Epidermal melanocyte (primary cell): ENCODE measurements around the gene PNMA8B.

Source experiments
- DNase-seq: peaks from one replicate; pipeline ENCODE4 v3.0.0; 2011; ENCODE audit warnings: low spot score; ENCODE audit not compliant: insufficient read length

Gene PNMA8B

GRCh38 chr19:46487178-46487801, 8.4 kb downstream of the PNMA8B start:
- no peak for DNase-seq

- no peak for DNase-seq
These were observed 9.3 kb downstream of the PNMA8B start for GRCh38 chr19:46486358-46486757.

- DNase-seq: no peak
These were observed 11.0 kb downstream of the PNMA8B start for GRCh38 chr19:46484656-46485055.

GRCh38 chr19:46482631-46483030, 13.0 kb downstream of the PNMA8B start:
- no peak for DNase-seq

- DNase-seq: no peak
These were observed 13.7 kb downstream of the PNMA8B start for GRCh38 chr19:46481947-46482346.

DNA sequence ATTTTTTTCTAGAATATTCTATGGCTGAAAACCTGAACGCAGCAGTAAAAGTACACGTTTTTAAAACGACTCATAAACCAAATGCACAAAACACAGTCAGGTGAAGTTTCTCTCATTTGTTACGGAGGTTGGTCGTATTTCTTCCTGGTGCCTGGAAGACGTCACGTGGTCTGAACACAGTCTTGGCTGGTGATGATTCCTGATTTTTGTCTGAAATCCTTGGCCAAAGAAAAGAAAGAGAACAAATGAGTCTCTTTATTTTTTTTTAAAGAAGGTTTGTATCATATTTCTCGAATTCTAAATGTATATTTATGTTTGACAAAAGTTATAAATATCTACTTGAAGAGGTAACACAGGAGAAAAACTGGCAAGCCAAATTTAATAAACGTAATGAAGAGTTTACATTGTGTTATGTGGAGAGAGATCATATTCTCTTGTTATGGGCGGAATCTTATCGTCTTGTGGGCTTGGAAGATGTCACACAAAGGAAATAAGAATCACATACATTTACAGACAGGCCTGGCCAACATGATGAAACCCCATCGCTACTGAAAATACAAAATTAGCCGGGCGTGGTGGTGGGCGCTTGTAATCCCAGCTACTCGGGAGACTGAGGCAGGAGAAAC, 14.3 kb downstream of the PNMA8B start:
- no peak for DNase-seq

DNA sequence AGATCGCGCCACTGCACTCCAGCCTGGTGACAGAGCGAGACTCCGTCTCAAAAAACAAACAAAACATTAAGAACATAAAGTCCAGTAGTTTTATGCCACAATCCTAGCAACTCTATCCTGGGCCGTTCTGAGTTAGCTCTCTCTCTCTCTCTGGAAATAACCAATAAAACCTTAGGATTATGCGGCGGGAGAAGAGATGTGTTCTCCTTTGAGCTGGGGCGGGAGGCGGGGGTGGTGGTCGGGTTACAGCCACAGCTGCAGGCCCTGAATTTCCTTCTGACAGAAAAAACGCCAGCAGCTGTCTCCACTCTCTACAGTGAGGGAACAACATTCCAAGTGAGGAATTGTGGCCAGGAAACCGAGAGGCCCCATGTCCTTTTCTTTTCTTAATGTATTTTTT, 15.3 kb downstream of the PNMA8B start:
- DNase-seq: no peak

DNA sequence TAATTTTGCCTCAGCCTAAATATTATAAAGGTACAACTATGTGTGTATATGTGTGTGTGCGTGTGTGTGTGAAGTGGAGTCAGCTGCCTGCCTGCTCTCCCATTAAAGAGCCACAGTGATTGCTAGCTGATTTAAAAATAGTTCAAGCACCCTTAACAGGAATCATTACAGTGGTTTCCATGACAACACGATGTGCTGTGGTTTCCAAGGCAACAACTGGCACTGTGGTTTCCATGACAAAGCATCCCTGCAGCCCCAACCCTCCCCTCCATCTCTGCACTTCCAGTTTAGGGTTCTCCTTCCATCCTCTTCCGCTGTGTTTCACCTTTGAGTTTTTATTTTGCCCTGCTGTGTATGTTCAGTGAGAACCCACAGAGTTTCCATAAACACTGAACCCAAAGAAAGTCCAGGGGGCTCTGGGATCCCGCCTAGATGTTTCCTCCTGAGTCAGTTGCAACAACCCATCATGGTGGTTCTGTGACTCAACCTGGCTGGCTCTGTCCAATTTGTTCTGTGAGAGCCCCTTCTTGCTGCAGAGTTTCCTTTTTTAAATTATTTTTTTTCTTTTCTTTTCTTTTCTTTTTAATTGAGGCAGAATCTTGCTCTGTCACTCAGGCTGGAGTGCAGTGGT, 17.2 kb downstream of the PNMA8B start:
- DNase-seq: no peak

GRCh38 chr19:46475986-46476385, 19.7 kb downstream of the PNMA8B start:
- no peak for DNase-seq

DNA sequence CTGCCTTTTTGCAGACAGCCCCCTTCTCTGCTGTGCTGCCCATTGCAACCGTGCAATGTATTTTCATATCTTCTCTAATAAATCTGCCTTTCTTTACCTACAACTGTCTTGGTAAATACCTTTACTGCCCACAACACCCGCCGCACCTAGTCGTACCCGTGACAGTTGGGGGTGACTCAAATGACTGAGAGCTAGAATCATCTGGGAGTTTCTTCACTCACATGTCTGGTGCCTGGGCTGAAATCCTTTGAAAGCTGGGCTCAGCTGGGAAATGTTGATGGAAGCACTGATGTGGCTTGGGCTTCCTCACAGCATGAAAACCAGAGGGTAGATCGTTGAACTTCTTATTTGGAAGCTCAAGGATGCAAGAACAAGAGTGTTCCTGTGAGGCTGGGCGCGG, 21.5 kb downstream of the PNMA8B start:
- no peak for DNase-seq

DNA sequence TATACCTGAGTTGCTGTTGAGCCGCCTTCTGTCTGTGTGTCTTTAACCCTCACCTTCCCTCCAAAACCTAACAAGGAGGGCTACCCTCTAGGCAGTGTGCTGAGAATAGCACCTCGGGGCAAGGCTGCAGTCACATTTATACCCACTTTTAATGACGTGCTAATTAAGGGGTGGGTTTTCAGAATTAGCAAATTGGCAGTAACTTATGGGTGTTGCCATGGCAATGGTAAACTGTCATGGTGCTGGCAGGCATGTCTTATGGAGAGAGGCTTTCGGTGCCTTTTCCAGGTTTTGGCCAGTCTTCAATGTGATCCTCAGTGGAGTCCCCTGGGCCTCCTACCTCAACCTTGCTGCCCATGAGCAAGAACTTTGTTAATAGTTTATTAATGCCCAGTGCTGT, 23.1 kb downstream of the PNMA8B start:
- DNase-seq: no peak

DNA sequence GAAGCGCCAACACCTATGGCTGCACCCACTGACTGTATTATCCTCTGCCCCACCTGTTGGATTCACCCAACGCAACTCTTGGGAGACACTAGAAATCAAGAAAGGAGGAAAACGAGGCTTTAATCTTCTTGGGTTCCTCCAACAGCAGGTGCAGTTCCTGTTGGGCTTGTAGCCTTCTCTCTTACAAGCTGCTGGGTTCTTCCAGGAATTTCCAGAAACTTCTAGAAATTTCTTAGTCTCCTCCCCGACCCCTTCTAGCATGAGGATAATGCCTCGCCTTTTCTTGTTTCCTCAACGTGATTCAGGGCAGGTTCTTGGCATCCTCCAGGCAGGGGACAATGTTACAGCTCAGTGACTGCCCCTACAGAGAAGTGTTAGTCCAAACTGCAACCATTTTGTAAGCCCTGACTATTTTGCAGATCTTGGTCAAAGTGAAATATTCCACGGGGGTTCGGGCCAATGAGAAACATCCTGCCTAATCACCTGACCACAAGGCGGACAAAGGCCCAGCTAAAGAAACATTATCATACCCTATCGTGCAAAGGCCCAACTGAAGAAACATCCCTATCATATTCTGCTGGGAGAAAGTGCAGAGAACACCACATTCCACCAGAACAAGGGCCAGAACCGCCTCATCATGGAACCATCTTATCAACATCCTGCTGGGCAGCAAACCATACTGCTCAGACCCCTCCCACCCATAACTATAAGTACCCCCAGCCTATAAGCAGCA, 23.7 kb downstream of the PNMA8B start:
- no peak for DNase-seq

DNA sequence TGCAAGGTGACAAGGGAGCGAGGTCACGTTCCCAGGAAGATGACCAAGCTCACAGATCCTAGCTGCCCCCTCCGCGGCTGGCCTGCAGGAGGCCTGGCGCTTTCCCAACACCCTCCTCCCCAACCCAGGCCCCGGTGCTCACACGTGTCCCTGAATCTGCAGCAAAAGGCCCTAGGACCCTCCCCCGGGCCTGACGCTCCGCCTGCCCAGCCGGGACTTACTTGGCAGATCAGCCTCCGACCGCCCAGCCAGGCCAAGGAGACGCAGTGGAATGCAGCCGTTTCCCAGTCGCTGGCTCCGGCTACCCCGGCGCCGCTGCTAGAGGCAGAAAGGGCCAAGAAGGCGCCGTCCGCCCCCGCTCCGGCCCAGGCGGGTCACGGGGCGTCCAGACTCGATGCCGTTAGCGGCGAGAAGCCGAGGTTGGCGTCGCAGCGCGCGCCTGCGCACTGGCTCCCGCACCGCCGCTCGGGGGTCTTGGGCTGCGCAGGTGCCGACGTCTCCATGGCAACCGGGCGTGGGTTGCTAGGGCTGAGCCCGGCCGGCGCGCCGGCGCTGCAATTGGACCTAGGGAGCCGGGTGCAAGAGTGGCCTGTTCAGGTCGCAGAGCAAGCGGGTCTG, 24.4 kb downstream of the PNMA8B start, which contains the start of gene PNMA8A:
Gene PNMA8A (minus strand): TSS at position 448 of the 618 bp plus-strand sequence. CDS start 528 bp downstream, outside the sequence.
- DNase-seq: no peak

- no peak for DNase-seq
These were observed 25.3 kb downstream of the PNMA8B start for GRCh38 chr19:46470376-46470775.

GRCh38 chr19:46469541-46470185, 26.0 kb downstream of the PNMA8B start:
- DNase-seq: no peak

GRCh38 chr19:46466536-46467196, 29.0 kb downstream of the PNMA8B start:
- peak; percentile 46 for DNase-seq

- DNase-seq: no peak
These were observed 32.2 kb downstream of the PNMA8B start for GRCh38 chr19:46463516-46463915.

DNA sequence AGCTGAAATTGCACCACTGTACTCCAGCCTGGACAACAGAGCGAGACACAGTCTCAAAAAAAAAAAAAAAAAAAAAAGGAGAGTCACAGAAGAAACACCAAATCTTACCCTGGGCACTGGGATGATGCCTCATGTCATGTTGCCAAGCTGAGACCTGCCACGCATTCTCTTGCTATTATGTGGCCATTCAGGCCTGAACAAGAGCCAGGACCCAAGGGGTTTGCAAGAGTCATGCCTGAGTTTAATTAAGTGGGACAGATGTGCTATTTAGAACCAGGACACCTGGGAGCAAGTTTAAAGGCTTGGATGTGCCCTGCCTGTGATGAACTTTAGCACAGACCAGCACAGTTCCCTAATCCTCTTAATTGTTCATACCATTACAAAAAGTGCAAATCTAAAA, 34.1 kb downstream of the PNMA8B start:
- DNase-seq: no peak

- no peak for DNase-seq
These were observed 34.7 kb downstream of the PNMA8B start for GRCh38 chr19:46460981-46461380.

DNA sequence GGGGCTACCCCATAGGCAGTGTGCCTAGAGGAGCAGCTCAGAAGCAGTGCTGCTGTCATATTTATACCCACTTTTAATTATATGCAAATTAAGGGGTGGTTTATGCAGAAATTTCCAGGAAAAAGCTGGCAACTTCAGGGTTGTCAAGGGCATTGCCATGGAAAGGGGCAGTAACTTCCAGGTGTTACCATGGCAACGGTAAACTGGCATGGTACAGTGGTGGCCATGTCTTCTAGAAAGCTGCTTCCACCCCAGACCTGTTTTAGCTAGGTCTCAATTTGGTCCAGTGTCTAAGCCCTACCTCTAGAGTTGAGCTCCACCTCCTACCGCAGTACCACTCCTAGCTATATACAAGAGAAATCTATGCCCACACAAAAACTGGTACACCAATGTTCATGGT, 35.6 kb downstream of the PNMA8B start:
- DNase-seq: no peak

DNA sequence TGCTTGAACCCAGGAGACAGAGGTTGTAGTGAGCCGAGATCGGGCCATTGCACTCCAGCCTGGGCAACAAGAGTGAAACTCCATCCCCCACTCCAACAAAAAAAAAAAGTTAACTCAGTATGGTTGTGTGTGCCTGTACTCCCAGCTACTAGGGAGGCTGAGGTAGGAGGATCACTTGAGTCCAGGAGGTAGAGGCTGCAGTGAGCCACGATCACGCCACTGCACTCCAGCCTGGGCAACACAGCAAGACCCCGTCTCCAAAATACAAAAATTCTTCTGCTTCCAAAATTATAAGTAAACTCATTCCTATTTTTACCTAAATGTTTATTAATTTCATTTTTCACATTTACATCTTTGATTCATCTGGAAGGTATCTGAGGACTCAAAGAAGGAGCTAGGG, 38.7 kb downstream of the PNMA8B start:
- no peak for DNase-seq
